Endothelial cell of umbilical vein (primary cell): ENCODE measurements around the gene KRTAP10-9. TPM values are rescaled to one million over a fixed set of nuclear protein-coding genes. Genes with fewer than 3 reads are reported as not detected.

Experiments
- BruUV-seq: library from RNA; stranded (reverse); fragments of 400-500 nt; replicated peaks from 2 replicates; lab custom pipeline; 2021; lab: Mats Ljungman, UMichigan
- CTCF ChIA-PET: fragments of 300-600, 350-600 bp; sonication (Branson Sonifier 250); formaldehyde crosslinking; loops from one replicate; lab custom pipeline; 2021; ENCODE audit warnings: antibody characterized with exemption, inconsistent platforms; lab: Charles Lee
- POLR2A ChIA-PET: fragments of 300-600, 350-600 bp; sonication (Branson Sonifier 250); formaldehyde crosslinking; loops from one replicate; lab custom pipeline; 2021; ENCODE audit warnings: antibody characterized with exemption, inconsistent platforms; lab: Charles Lee
- DNase-seq: peaks from one replicate; pipeline ENCODE4 v3.0.0-alpha.2; 2011; ENCODE audit warnings: low read depth, low spot score
- FAIRE-seq: peaks from 2 replicates; lab custom pipeline; 2011; peaks lifted over from hg19 to GRCh38; lab: Jason Lieb, UNC
- H2AFZ ChIP-seq: 2 replicates; pipeline ENCODE4 v1.6.0; 2012; ENCODE audit warnings: low read depth, low read length, control low read depth, inconsistent platforms
- H3K27ac ChIP-seq: 2 replicates; pipeline ENCODE4 v1.5.1; 2011; ENCODE audit warnings: low read depth, mild to moderate bottlenecking, control low read depth, low read length, moderate library complexity; ENCODE audit not compliant: insufficient read depth
- H3K27me3 ChIP-seq, 2 experiments: 2 replicates each; pipeline versions ENCODE4 v1.6.0 to v1.6.1; 2011; ENCODE audit warnings: low read length in 2 of 2, mixed read lengths in 1 of 2; ENCODE audit not compliant: control insufficient read depth in 2 of 2, insufficient read depth in 2 of 2
- H3K36me3 ChIP-seq, 2 experiments: 2 replicates in 1 of 2; 3 replicates in 1 of 2; pipeline ENCODE4 v1.5.1; 2011; ENCODE audit warnings: low read length in 2 of 2, mild to moderate bottlenecking in 1 of 2, moderate library complexity in 1 of 2; ENCODE audit not compliant: control insufficient read depth in 2 of 2, insufficient read depth in 2 of 2; ENCODE audit errors: extremely low read depth in 1 of 2
- H3K4me1 ChIP-seq: 3 replicates; pipeline ENCODE4 v1.5.1; 2011; ENCODE audit warnings: mild to moderate bottlenecking, low read length; ENCODE audit not compliant: control insufficient read depth, insufficient read depth; ENCODE audit errors: extremely low read depth
- H3K4me2 ChIP-seq: 2 replicates; pipeline ENCODE4 v1.6.1; 2011; ENCODE audit warnings: low read length, control low read depth, mixed read lengths; ENCODE audit not compliant: insufficient read depth
- H3K4me3 ChIP-seq, 3 experiments: fragments of 200-600 bp in 1 of 3; sonication (generic), shearing (Covaris generic) in 1 of 3; replicated peaks in 1 of 3; 2 replicates each; pipeline ENCODE4 v1.5.1; 2011 to 2016; ENCODE audit warnings: control low read depth in 3 of 3, low read length in 3 of 3, mild to moderate bottlenecking in 2 of 3, inconsistent platforms in 1 of 3, low read depth in 1 of 3, moderate library complexity in 1 of 3; ENCODE audit not compliant: insufficient read depth in 1 of 3
- H3K79me2 ChIP-seq: 2 replicates; pipeline ENCODE4 v1.6.0; 2012; ENCODE audit warnings: low read length, inconsistent platforms; ENCODE audit not compliant: control insufficient read depth, insufficient read depth
- H3K9ac ChIP-seq: replicated peaks from 2 replicates; pipeline ENCODE3; 2011; ENCODE audit warnings: low read length, control low read depth; ENCODE audit not compliant: insufficient read depth; ENCODE audit errors: extremely low read depth
- H3K9me1 ChIP-seq: replicated peaks from 3 replicates; pipeline ENCODE4 v1.6.0; 2011; ENCODE audit warnings: mild to moderate bottlenecking, low read length; ENCODE audit not compliant: control insufficient read depth, insufficient read depth; ENCODE audit errors: extremely low read depth
- H3K9me3 ChIP-seq: replicated peaks from 2 replicates; pipeline ENCODE4 v1.5.1; 2012; ENCODE audit warnings: low read length, inconsistent platforms; ENCODE audit not compliant: control insufficient read depth, insufficient read depth
- H4K20me1 ChIP-seq: replicated peaks from 2 replicates; pipeline ENCODE3; 2011; ENCODE audit warnings: mild to moderate bottlenecking, low read length; ENCODE audit not compliant: control insufficient read depth, insufficient read depth; ENCODE audit errors: extremely low read depth
- EZH2 ChIP-seq: IDR thresholded peaks from 2 replicates; pipeline ENCODE4 v1.6.1; 2012; ENCODE audit warnings: borderline replicate concordance, low read depth, mild to moderate bottlenecking, moderate library complexity, low read length, inconsistent platforms; ENCODE audit not compliant: severe bottlenecking
- FOS ChIP-seq: IDR thresholded peaks from 2 replicates; pipeline ENCODE4 v1.6.1; 2011; ENCODE audit warnings: mild to moderate bottlenecking, low read length, moderate library complexity, borderline replicate concordance; ENCODE audit not compliant: insufficient read depth
- GATA2 ChIP-seq: IDR thresholded peaks from 2 replicates; pipeline ENCODE4 v1.7.0; 2011; ENCODE audit warnings: low read depth, mild to moderate bottlenecking, moderate library complexity, mixed read lengths, low read length; ENCODE audit not compliant: insufficient read length, insufficient read depth
- MYC ChIP-seq: IDR thresholded peaks from one replicate; pipeline ENCODE4 v1.6.1; 2011; ENCODE audit warnings: mild to moderate bottlenecking, low read depth, low read length
- POLR2A ChIP-seq: IDR thresholded peaks from 2 replicates; pipeline ENCODE4 v1.6.1; 2012; ENCODE audit warnings: low read depth, mild to moderate bottlenecking, control low read depth, low read length
- POLR2AphosphoS5 ChIP-seq: IDR thresholded peaks from 2 replicates; pipeline ENCODE4 v1.6.1; 2012; ENCODE audit warnings: low read depth, mild to moderate bottlenecking, control low read depth, low read length, moderate library complexity; ENCODE audit not compliant: insufficient read depth
- dilution Hi-C: fragments of 300-500 bp; cut with MboI; formaldehyde crosslinking; loops from one replicate; pipeline ENCODE4 v1.15.0; 2019; ENCODE audit warnings: low sequenced_read_pairs; ENCODE audit not compliant: extremely low pct_ligation_motif_present
- intact Hi-C: fragments of 100-400 bp; cut with micrococcal nuclease; formaldehyde crosslinking; loops from one replicate; pipeline ENCODE4 v1.10.0; 2022
- polyA plus RNA-seq, 4 experiments: library from polyadenylated mRNA; depleted of rRNA in 3 of 4; stranded (reverse) in 3 of 4; unstranded in 1 of 4; fragments of >200 nt; gene quantifications; 2 replicates each; pipeline versions ENCODE4 v1.2.1 to v1.2.3, GENCODE V29; 2011 to 2012; ENCODE audit warnings: missing spikeins in 1 of 4
- total RNA-seq: library from RNA; stranded (reverse); gene quantifications from 2 replicates; pipeline ENCODE4 v1.2.3, GENCODE V29; 2021
- TF ChIP-seq, protein P1 (sequence below), 2 donors: IDR thresholded peaks; 1 replicate in 1 of 2; 2 replicates in 1 of 2; pipeline ENCODE4 v1.5.1; 2011; ENCODE audit warnings: low read length in 2 of 2, mild to moderate bottlenecking in 2 of 2, moderate library complexity in 2 of 2, control low read depth in 1 of 2, inconsistent platforms in 1 of 2, low read depth in 1 of 2; ENCODE audit not compliant: insufficient read depth in 1 of 2; ENCODE audit errors: extremely low read depth in 1 of 2
- TF ChIP-seq, protein P2 (sequence below): IDR thresholded peaks from 2 replicates; pipeline ENCODE4 v1.6.1; 2011; ENCODE audit not compliant: insufficient read depth, insufficient read length

KRTAP10-9 gene
- total and polyA plus RNA-seq, 2 donors (not counting 3 experiments of a cell fraction or from before 2014, with no cell fraction given), result not detected

DNA sequence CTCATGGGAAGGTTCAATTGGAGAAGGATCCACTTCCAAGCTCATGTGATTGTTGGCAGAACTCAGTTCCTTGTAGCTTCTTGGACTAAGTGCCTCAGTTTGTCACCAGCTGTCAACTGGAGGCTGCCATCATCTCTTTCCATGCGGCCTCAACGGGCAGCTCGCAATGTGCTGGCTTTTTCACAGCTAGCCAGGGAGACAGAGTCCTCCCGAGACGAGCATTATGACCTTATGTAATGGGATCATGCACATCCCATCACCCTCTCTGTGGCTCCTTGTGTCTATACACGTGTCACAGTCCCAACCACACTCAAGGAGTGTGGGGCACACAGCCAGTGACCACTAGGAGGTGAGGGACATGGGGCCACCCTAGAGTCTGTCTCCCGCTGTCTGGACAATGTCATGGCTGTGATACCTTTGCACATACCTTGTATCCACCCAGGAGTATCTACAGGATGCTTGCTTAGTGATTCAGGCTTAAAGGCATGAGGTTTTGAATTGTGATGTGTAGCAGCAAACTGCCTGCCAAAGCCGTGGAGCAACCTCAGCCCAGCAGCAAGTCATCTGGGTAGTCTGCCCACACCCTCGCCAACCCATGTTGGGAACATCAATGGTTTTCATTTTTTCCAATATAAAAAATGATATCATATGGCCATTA, 30.7 kb upstream of the KRTAP10-9 start:
- no peaks in the 10 kb centered on the region for H3K4me1 ChIP-seq
- H3K36me3 ChIP-seq, result no peaks in the 10 kb centered on the region
- no peaks in the 10 kb centered on the region for H3K9me1 ChIP-seq
- no TSS peak for BruUV-seq
- FAIRE-seq (no peak), DNase-seq (no peak)
- dilution Hi-C loops (no loop called here), intact Hi-C loops (no loop called here)
- H4K20me1 ChIP-seq, result no peaks in the 10 kb centered on the region
- POLR2A ChIA-PET, result no interaction called here
- peaks cover 0 to 2% of the 10 kb centered on the region in 2 experiments for H3K27me3 ChIP-seq
- no peak overlapping the region for H2AFZ ChIP-seq
- no peak overlapping the region for H3K27ac ChIP-seq
- TF ChIP-seq FOS (no peak), POLR2A (no peak), GATA2 (no peak), EZH2 (no peak)
- TF ChIP-seq, protein P1, sequence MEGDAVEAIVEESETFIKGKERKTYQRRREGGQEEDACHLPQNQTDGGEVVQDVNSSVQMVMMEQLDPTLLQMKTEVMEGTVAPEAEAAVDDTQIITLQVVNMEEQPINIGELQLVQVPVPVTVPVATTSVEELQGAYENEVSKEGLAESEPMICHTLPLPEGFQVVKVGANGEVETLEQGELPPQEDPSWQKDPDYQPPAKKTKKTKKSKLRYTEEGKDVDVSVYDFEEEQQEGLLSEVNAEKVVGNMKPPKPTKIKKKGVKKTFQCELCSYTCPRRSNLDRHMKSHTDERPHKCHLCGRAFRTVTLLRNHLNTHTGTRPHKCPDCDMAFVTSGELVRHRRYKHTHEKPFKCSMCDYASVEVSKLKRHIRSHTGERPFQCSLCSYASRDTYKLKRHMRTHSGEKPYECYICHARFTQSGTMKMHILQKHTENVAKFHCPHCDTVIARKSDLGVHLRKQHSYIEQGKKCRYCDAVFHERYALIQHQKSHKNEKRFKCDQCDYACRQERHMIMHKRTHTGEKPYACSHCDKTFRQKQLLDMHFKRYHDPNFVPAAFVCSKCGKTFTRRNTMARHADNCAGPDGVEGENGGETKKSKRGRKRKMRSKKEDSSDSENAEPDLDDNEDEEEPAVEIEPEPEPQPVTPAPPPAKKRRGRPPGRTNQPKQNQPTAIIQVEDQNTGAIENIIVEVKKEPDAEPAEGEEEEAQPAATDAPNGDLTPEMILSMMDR (IDR thresholded peaks at IDR 0.05; ENCODE audit: extremely low read depth in 1 of 2, insufficient read depth in 1 of 2, low read depth in 1 of 2, low read length in 2 of 2), result no peak
- H3K9ac ChIP-seq, result no peak overlapping the region
- H3K4me2 ChIP-seq, result no peak overlapping the region
- no peaks in the 10 kb centered on the region for H3K79me2 ChIP-seq
- H3K4me3 ChIP-seq, result no peak overlapping the region
- CTCF ChIA-PET, result interaction anchor here (1.1 to 1.7 kb wide), 2 partner anchors 197 kb away, joined by 4 to 5 read pairs; no protein-coding TSS in a partner anchor
- H3K9me3 ChIP-seq, result no peaks in the 10 kb centered on the region

DNA sequence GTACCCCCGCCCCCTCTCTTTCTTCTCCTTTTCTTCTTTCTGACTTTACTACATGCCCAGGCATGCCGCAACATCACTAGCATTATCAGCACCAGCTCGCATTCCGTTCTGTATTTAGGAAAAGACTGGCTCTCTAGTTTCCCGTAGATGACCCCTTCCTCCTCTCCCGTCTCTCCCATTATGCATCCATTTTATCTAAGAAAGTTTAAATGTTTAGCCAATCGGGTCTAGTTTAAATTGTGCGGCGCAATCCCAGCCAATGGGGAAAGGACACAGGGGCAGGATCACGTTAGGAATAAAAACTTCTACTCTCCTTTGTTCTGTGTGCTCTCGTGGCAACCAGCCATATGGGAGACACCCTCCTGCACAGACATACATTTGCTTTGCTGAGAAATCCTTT, 28.8 kb upstream of the KRTAP10-9 start:
- Histone ChIP-seq H4K20me1 (no peaks in the 10 kb centered on the region), H3K4me1 (no peaks in the 10 kb centered on the region), H3K27ac (no peak overlapping the region), H3K36me3 (no peaks in the 10 kb centered on the region), H3K9me3 (no peaks in the 10 kb centered on the region), H2AFZ (no peak overlapping the region), H3K9ac (no peak overlapping the region), H3K4me2 (no peak overlapping the region), H3K79me2 (no peaks in the 10 kb centered on the region), H3K9me1 (no peaks in the 10 kb centered on the region), H3K4me3 (no peak overlapping the region), H3K27me3 (peaks cover 0 to 2% of the 10 kb centered on the region in 2 experiments)
- CTCF ChIA-PET, result no interaction called here
- dilution Hi-C loops (no loop called here), intact Hi-C loops (no loop called here)
- FAIRE-seq (no peak), DNase-seq (no peak)
- TF ChIP-seq EZH2 (no peak), POLR2A (no peak), FOS (no peak), POLR2AphosphoS5 (no peak), MYC (no peak), GATA2 (no peak)
- TF ChIP-seq, protein P2, sequence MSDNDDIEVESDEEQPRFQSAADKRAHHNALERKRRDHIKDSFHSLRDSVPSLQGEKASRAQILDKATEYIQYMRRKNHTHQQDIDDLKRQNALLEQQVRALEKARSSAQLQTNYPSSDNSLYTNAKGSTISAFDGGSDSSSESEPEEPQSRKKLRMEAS, result no peak
- TF ChIP-seq, protein P1 (IDR thresholded peaks at IDR 0.05; ENCODE audit: extremely low read depth in 1 of 2, insufficient read depth in 1 of 2, low read depth in 1 of 2, low read length in 2 of 2), result no peak
- no TSS peak for BruUV-seq
- POLR2A ChIA-PET, result no interaction called here
